Activated naive CD4-positive, alpha-beta T cell treated with anti-CD3 and anti-CD28 coated beads, Interleukin-2, amount 50 U/mL, for 72 hours (primary cell): ENCODE measurements around the gene CYB561A3. TPM values are rescaled to one million over a fixed set of nuclear protein-coding genes. Genes with fewer than 3 reads are reported as not detected.

Experiments
- ATAC-seq, 2 donors: fragments of 150-1000 bp; cut with Tn5 transposase; 2 replicates each; pipeline ENCODE4 v1.10.0; 2021; ENCODE audit warnings: mild to moderate bottlenecking in 2 of 2, moderate library complexity in 2 of 2
- DNase-seq, 2 donors: peaks; one replicate each; pipeline ENCODE4 v3.0.0; 2021 to 2022; ENCODE audit warnings: low spot score in 2 of 2
- H3K27ac Mint-ChIP-seq, 2 donors: one replicate each; pipeline ENCODE4 v1.8.0; 2022; ENCODE audit warnings: mild to moderate bottlenecking in 2 of 2, mixed read lengths in 2 of 2
- H3K36me3 Mint-ChIP-seq, 2 donors: one replicate each; pipeline ENCODE4 v1.8.0; 2022; ENCODE audit warnings: mixed read lengths in 2 of 2
- H3K9me3 Mint-ChIP-seq, 2 donors: one replicate each; pipeline ENCODE4 v1.8.0; 2022; ENCODE audit warnings: mixed read lengths in 2 of 2
- total RNA-seq, 2 donors: library from RNA; stranded (reverse); gene quantifications; one replicate each; pipeline ENCODE4 v1.2.3, GENCODE V29; 2022

CYB561A3 gene
- total RNA-seq, 2 donors from 2014 or later: 38.3 to 68.7 TPM

DNA sequence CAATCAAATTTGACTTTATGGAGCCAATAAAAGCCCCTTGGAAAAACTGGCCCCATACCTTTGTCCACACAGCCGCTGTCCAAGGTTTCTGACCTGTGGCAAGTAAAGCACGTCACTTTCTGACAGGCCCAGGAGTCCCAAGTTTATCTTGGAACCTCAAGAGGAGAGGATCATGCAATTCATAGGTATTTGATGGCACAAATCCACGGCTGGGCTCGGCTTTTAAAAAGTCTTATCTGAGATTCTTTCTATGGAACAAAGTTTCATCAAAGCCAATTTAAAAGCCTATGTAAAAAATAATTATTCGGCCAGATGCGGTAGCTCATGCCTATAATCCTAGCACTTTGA lies 14.1 kb upstream of the CYB561A3 start:
- H3K27ac Mint-ChIP-seq: no peak overlapping the region

GRCh38 chr11:61372659-61373420 lies 11.2 kb upstream of the CYB561A3 start:
- ATAC-seq (no peak), DNase-seq (no peak)
- Mint-ChIP-seq H3K9me3 (no peaks in the 10 kb centered on the region), H3K36me3 (peaks cover 7 to 46% of the 10 kb centered on the region in 2 donors), H3K27ac (no peak overlapping the region)

More for the DNA sequence above, 14.1 kb upstream of the CYB561A3 start:
- no peak for DNase-seq
- Mint-ChIP-seq H3K9me3 (no peaks in the 10 kb centered on the region), H3K36me3 (peaks cover 0 to 33% of the 10 kb centered on the region in 2 donors)
- no peak for ATAC-seq

DNA sequence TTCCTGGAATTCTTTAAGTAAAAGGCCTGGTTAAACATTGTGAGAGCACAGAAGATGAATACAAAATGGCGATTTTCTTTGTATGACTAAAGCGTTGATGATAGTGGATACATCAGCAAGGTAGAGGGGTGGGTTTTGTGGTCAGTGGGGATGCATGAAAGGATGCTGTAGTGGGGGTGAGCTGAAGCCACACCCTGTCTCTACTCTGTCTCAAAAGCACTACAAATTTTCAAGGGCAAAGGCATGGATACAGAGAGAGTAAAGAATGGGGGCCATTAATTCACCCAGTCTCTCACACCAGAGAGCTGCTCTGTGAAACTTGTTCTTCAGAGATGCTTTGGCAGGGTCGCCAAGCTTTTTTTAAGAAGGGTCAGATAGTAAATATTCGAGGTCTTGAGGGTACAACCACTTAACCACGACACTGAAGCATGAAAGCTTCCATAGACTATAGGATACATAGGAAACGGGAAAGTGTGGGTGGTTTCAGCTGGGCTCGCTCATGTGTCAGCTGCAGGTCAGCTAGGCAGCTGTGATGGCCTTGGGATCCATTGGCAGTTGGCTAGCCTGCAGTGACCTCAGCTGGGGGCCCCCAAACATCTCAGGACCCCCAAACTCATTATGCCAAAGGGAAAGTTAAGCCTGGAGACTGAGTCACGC lies 8.8 kb upstream of the CYB561A3 start:
- DNase-seq: no peak
- ATAC-seq: peak; percentile 56 to 74
- Mint-ChIP-seq H3K36me3 (peaks cover 7 to 40% of the 10 kb centered on the region in 2 donors), H3K9me3 (no peaks in the 10 kb centered on the region), H3K27ac (peak overlapping the region; percentile 48 to 85)

DNA sequence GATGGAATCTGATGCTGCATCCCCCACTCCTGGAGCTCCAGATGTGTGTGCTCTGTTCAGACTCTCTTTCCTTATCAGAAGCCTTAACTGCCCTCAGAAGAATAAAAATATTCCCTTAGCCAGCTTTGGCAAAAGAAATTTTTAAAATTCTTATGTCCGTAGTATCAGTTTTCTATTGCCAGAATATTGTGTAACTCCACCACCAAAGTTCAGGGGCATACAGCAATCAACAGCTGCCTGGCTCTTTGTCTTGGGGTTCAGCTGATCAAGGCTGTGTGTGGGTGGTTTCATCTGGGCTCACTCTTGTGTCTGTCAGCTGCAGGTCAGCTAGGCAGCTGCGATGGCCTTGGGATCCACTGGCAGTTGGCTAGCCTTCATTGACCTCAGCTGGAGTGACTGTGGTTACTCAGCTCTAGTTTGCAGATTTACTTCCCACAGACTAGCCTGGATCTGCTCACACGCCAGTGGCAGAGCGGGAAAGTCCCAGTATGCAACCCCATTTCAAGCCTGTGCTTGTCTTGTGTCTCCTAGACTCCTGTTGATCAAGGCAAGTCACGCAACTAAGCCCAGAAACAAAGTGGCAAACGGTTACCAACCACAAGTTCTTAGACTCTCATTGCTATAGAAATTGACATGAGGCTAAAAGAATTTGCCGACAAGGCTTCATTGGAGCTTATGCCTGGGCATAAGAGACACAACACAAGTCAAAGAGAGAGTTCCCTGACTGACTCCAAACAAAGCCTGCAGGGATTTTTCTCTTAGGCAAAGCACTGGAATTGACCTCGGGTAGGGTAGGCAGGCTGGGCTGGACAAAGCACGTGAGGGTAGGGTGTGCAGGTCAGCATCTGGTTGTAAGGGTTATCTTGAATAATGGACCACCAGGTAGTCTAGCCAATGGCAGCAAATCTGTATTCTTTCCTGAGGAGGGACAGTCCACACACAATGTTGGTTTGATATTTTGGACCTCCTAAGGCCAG lies 8.0 kb upstream of the CYB561A3 start:
- H3K36me3 Mint-ChIP-seq: peaks cover 7 to 35% of the 10 kb centered on the region in 2 donors
- H3K9me3 Mint-ChIP-seq: no peaks in the 10 kb centered on the region
- DNase-seq: no peak
- ATAC-seq: peak in 1 of 2 donors; percentile 68
- H3K27ac Mint-ChIP-seq: peak overlapping the region; percentile 48 to 85

DNA sequence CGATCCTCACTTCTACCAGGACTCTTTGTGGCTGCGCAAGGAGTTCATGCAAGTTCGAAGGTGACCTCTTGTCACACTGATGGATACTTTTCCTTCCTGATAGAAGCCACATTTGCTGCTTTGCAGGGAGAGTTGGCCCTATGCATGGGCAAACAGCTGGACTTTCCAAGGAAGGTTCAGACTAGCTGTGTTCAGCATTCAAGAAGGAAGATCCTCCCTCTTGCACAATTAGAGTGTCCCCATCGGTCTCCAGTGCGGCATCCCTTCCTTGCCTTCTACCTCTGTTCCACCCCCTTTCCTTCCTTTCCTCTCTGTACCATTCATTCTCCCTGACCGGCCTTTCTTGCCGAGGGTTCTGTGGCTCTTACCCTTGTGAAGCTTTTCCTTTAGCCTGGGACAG lies 7.0 kb upstream of the CYB561A3 start:
- Mint-ChIP-seq H3K9me3 (no peaks in the 10 kb centered on the region), H3K27ac (no peak overlapping the region), H3K36me3 (peaks cover 17 to 34% of the 10 kb centered on the region in 2 donors)
- DNase-seq: no peak
- no peak for ATAC-seq

- Mint-ChIP-seq H3K9me3 (no peaks in the 10 kb centered on the region), H3K36me3 (peaks cover 26 to 33% of the 10 kb centered on the region in 2 donors), H3K27ac (no peak overlapping the region)
- DNase-seq (no peak), ATAC-seq (no peak)
Measured at GRCh38 chr11:61367406-61367805, 5.7 kb upstream of the CYB561A3 start.

GRCh38 chr11:61364012-61364675 lies 2.5 kb upstream of the CYB561A3 start:
- Mint-ChIP-seq H3K9me3 (no peaks in the 10 kb centered on the region), H3K27ac (peak overlapping the region in 1 of 2 donors; percentile 92), H3K36me3 (peaks cover 17 to 30% of the 10 kb centered on the region in 2 donors)
- ATAC-seq: no peak
- no peak for DNase-seq

GRCh38 chr11:61362542-61362875 lies 827 bp upstream of the CYB561A3 start:
- H3K27ac Mint-ChIP-seq: peak overlapping the region; percentile 92 to 100
- ATAC-seq (peak; percentile 13 to 46), DNase-seq (peak in 1 of 2 donors; percentile 19)
- peaks cover 17 to 30% of the 10 kb centered on the region in 2 donors for H3K36me3 Mint-ChIP-seq
- no peaks in the 10 kb centered on the region for H3K9me3 Mint-ChIP-seq

DNA sequence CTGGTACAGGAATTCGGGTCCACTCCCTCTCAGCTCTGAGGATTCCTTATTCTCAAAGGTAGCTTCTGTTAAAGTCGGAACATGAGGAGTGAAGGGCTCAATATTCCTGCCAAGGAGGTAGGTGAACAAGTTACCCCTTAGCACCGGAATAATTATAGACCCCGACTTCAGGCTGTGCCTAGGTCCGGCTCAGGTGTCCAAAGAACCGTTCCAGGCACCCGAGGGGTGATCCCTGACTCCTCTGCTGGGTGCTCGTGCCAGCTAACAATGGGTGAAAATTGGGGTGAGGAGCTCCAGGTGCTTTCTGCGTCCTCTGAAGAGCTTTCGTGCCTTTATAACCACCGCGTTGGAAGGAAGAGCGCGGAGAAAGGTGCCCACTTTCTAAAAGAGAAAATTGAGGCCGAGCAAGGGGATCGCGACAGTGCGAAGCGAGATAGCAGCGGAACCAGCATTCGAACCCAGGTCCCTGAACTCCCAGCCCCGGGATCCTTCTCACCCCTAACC lies 393 bp downstream of the CYB561A3 start:
- ATAC-seq: no peak
- H3K27ac Mint-ChIP-seq: peak overlapping the region; percentile 92 to 100

DNA sequence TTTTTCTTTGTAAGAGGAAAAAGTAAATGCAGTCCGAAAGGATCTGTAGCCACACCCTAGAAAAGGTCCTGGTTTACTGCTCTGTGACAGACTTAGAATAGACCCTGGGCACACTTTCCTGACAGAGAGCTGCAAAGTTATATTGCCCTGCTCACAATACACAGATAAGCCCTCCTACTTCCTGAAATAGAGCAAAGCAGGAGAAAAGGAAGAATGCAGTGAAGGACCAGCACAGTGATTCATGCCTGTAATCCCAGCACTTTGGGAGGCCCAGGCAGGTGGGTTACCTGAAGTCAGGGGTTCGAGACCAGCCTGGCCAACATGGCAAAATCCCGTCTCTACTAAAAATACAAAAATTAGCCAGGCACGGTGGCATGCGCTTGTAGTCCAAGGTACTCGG lies 2.2 kb downstream of the CYB561A3 start:
- H3K36me3 Mint-ChIP-seq: peaks cover 17 to 29% of the 10 kb centered on the region in 2 donors
- peak overlapping the region; percentile 55 to 92 for H3K27ac Mint-ChIP-seq
- no peaks in the 10 kb centered on the region for H3K9me3 Mint-ChIP-seq
- no peak for ATAC-seq
- no peak for DNase-seq

More for the DNA sequence above, 393 bp downstream of the CYB561A3 start:
- peak in 1 of 2 donors; percentile 10 for DNase-seq
- Mint-ChIP-seq H3K9me3 (no peaks in the 10 kb centered on the region), H3K36me3 (peaks cover 17 to 30% of the 10 kb centered on the region in 2 donors)

DNA sequence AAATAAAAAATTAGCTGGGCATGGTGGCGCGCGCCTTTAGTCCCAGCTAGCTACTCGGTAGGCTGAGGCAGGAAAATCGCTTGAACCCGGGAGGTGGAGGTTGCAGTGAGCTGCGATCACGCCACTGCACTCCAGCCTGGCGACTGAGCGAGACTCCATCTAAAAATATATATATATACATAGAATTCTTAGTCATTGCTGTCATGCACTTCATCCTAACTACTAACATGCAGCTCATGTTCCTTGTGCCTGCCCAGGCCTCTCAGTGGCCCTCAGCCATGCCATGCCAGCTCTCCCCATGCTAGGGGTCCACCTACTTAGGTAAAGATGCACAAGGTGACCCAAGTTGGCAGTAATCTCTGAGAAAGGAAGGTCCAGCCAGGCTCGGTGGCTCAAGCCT lies 3.1 kb downstream of the CYB561A3 start:
- DNase-seq (no peak), ATAC-seq (no peak)
- H3K36me3 Mint-ChIP-seq: peaks cover 17 to 20% of the 10 kb centered on the region in 2 donors
- no peaks in the 10 kb centered on the region for H3K9me3 Mint-ChIP-seq
- peak overlapping the region in 1 of 2 donors; percentile 24 for H3K27ac Mint-ChIP-seq

- H3K36me3 Mint-ChIP-seq: peaks cover 14 to 15% of the 10 kb centered on the region in 2 donors
- no peak for ATAC-seq
- no peak for DNase-seq
- H3K9me3 Mint-ChIP-seq: no peaks in the 10 kb centered on the region
- no peak overlapping the region for H3K27ac Mint-ChIP-seq
Measured at GRCh38 chr11:61357894-61358239, 3.8 kb downstream of the CYB561A3 start.

DNA sequence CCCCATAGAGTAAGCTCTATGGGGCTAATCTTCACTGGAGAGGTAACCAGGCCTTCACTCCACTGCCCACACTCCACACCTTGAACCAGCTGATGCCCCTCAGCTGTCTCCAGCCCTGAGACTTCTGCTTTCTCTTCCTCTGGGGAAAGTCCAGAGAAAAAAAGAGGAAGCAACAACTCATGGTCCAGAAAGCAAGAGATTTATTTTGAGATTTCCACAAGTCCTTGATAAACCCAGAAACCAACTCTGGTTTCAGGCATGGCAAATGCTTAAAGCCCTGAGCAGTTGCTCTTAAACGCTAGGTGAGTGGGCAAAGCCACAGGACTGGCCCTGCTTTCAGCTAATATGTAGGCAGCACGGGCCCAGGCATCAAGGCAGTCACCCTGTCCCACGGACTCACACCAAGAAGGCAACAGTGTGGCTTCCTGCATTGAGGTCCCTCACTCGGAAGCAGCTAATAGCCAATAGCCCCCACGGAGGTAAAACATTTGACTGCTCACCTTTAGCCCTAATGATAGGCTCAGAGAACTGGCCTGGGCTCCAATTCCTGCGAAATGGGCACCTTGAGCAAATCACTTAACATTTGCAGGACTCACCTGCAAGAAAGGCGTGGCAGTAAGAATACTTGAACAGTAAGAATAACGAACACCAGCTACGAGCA lies 4.3 kb downstream of the CYB561A3 start:
- Mint-ChIP-seq H3K9me3 (no peaks in the 10 kb centered on the region), H3K27ac (peak overlapping the region; percentile 63 to 87), H3K36me3 (peaks cover 9 to 10% of the 10 kb centered on the region in 2 donors)
- no peak for ATAC-seq
- no peak for DNase-seq

DNA sequence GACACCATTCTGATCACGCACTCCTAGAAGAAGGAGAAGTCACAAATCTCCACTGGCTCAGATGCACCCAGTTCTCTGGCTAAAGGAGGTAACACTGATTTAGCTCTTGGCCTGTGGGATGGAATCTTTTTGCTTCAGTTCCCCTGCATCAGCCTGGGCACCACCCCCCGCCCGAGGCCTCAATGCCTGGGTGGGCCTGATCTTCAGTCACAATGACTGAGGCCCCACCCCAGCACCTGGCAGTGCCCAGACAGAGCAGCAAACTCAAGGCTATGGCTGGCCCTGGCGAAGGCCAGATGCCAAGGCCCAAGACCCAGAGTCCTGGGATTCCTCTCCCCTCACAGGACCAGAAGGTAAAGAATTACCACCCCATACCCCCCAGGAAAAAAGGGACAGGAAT lies 5.0 kb downstream of the CYB561A3 start:
- Mint-ChIP-seq H3K27ac (peak overlapping the region; percentile 63 to 87), H3K36me3 (peaks cover 5 to 6% of the 10 kb centered on the region in 2 donors), H3K9me3 (no peaks in the 10 kb centered on the region)
- ATAC-seq (no peak), DNase-seq (no peak)

- Mint-ChIP-seq H3K9me3 (no peaks in the 10 kb centered on the region), H3K27ac (no peak overlapping the region), H3K36me3 (peaks cover 0 to 5% of the 10 kb centered on the region in 2 donors)
- DNase-seq (no peak), ATAC-seq (no peak)
Measured at GRCh38 chr11:61354208-61354607, 7.5 kb downstream of the CYB561A3 start.
